RCC 7860 (cell line): ENCODE results near the gene SLC26A11.
"Not testable (repeated sequence)": the region's sequence is repeated elsewhere in the genome, so short reads cannot be mapped to it uniquely, and the experiment has no call there.

Experiments
- DNase-seq: peaks from one replicate; pipeline ENCODE4 v3.0.0-alpha.2; 2015; ENCODE audit warnings: low spot score
- FAIRE-seq: peaks from 2 replicates; lab custom pipeline; 2012; peaks lifted over from hg19 to GRCh38; lab: Jason Lieb, UNC

SLC26A11 gene

DNA sequence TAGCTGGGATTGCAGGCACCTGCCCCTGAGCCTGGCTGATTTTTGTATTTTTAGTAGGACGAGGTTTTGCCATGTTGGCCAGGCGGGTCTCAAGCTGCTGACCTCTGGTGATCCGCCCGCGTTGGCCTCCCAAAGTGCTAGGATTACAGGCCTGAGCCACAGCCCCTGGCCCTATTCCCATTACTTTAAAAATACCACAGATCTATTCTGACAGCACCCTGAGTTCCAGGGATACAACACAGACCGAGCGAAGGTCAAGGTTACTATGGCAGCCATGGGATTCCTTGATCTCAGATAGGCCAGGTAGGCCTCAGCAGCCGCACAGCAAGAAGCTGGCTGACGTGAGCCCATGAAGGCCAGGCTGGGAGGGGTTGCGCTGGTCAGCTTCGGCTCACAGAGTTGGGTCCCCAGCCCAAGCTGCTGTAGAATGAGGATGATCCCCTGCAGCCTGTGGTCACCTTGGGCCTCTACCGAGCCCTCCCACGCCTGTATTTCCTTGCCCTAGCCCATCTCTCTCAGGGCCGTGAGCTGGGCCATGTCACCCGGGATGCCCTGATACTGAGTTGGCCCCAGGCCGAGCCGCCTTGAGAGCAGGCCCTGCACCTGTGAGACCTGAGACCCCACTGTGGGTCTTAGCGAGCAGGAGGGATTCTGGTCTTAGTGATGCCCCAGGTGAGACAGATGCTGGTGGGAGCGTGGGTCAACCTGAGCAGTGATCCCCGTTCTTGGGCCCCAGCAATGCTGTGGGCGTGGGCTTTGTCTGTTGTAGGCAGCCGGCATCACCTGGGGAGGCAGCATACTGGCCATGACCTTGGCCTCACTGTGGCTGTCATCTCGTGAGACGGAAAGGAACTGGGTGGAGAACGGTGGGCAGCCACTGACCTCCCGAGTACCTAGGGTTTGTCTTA lies 23.6 kb downstream of the SLC26A11 start:
- FAIRE-seq = no peak
- no peak for DNase-seq

DNA sequence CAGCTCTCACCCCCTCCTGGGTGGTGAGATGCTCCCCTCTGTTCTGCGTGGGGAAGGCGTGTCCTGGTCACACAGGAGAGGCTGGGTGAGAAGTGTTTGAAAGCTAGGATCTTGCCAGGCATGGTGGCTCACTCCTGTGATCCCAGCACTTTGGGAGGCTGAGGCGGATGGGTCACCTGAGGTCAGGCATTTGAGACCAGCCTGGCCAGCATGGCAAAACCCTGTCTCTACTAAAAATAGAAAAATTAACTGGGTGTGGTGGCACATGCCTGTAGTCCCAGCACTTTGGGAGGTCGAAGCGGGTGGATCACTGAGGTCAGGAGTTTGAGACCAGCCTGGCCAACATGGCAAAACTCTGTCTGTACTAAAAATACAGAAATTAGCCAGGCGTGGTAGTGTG lies 24.2 kb downstream of the SLC26A11 start:
- not testable (repeated sequence) for FAIRE-seq, DNase-seq

GRCh38 chr17:80244871-80245509 lies 24.8 kb downstream of the SLC26A11 start:
- no peak for FAIRE-seq
- DNase-seq = no peak

GRCh38 chr17:80245566-80246265 lies 25.5 kb downstream of the SLC26A11 start:
- FAIRE-seq (no peak), DNase-seq (no peak)

DNA sequence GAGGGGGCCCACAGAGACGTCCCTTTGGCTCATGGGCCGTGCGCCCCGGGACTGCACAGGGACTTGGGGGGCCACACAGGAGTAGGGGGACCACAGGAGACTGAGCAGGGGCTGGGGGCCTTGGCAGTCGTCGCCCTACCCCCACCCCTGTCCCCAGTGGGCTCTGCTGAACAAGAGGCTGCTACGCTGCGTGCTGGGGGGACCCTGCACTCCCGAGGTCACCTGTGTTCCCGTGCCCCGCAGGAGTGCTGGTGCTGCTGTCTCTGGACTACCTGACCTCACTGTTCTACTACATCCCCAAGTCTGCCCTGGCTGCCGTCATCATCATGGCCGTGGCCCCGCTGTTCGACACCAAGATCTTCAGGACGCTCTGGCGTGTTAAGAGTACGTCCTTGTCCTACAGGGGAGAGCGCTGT lies 26.0 kb downstream of the SLC26A11 start:
- DNase-seq = no peak
- no peak for FAIRE-seq

GRCh38 chr17:80246726-80247125 lies 26.5 kb downstream of the SLC26A11 start:
- FAIRE-seq = no peak
- no peak for DNase-seq

DNA sequence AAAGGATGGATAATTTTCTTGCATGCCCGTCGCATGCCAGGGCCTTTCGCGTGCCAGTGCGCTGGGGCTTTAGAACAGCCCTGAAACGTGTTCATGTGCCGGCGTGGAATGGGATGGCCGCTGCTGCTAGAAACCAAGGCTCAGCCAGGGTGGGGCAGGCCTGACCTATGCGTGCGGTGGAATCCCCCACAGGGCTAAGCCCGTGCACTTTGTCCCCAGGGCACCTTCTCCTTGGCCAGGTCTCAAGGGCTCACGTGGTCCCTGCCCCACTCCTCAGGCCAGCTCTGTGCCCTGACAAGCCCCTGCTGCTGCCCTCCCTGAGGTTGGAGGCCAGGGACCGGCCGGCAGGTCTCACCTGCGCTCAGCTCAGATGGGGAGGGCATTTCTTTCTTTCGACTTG lies 27.3 kb downstream of the SLC26A11 start:
- DNase-seq (no peak), FAIRE-seq (no peak)

- no peak for DNase-seq
- FAIRE-seq = no peak
These were observed 28.0 kb downstream of the SLC26A11 start for GRCh38 chr17:80248001-80248893.

DNA sequence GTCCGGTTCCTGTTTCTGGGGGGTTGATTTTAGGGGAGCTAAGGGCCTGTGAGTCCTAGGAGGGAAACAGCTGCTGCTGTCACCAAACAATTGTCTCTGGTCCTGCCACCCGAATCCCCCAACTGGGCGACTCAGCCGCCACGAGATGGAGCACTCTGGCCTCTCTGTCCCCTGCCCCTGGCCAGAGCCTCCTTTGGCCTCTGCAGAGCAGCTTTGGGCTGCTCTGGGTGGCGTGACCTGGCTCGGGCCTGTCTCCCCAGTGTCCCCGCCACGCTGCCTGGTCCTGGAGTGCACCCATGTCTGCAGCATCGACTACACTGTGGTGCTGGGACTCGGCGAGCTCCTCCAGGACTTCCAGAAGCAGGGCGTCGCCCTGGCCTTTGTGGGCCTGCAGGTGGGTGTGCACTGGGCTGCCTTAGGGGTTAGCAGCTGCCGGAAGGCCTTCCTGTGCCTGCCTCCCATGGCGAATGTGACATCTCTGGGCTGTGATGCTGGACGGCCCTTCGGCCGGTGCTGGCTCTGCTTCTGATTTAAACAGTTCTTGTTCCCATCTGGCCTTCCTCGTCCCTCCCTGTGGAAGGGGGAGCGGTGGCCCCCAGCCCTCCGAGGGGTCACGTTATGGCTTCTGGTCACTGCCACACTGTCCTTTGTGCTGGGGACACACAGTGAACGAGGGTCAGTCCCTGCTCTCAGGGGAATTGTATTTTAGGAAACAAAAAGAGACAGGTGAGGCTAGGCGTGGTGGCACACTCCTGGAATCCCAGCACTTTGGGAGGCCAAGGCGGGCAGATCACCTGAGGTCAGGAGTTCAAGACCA lies 28.9 kb downstream of the SLC26A11 start:
- FAIRE-seq (no peak), DNase-seq (no peak)

DNA sequence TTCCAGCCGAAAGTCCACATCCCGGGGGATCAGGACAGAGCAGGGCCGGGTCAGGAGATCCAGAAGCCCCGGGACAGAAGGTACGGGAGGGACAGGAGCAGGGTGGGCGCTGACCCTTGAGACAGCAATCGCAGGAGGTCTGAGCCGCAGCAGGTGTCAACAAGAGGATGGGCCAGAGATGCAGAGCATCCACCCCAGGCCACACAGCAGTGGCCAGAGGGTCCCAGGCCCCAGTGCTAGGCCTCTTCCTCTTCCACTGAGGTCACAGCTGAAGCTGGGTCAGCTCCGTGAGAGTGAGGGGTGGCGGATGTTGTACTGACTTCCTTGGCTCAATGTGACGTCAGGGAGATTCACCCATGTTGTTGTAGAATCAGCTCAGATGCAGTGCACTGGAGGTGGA lies 31.7 kb downstream of the SLC26A11 start:
- no peak for FAIRE-seq

GRCh38 chr17:80252871-80253270 lies 32.6 kb downstream of the SLC26A11 start:
- DNase-seq (no peak), FAIRE-seq (no peak)

More for the DNA sequence above, 31.7 kb downstream of the SLC26A11 start:
- DNase-seq = no peak

- no peak for FAIRE-seq
- no peak for DNase-seq
These were observed 33.6 kb downstream of the SLC26A11 start for GRCh38 chr17:80253631-80254395.

- FAIRE-seq (peak; percentile 98), DNase-seq (peak; percentile 99)
These were observed 34.4 kb downstream of the SLC26A11 start for GRCh38 chr17:80254396-80255251.

GRCh38 chr17:80256034-80256350 lies 35.8 kb downstream of the SLC26A11 start:
- DNase-seq (no peak), FAIRE-seq (no peak)

DNA sequence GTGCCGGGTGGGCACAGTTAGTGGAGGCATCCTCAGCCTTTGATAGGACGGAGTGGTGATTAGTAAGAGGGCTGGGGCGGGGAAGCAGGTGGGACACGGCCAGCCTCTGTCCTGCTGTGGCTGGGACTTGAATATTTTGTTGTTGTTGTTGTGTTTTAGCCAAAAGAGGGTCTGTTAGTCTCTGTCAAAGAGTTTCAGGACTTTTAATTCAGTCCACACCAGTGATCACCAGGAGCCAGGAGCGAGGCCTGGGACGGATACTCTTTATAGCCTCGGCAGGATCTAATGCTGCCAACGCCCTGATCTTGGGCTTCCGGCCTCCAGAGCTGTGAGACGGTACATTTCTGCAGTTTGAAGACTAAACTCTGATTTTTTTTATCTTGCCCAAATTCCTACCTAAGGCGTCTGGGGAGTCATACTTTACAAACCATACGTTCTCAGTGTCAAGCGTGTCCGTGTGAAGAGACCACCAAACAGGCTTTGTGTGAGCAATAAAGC lies 37.5 kb downstream of the SLC26A11 start:
- DNase-seq (no peak), FAIRE-seq (no peak)

DNA sequence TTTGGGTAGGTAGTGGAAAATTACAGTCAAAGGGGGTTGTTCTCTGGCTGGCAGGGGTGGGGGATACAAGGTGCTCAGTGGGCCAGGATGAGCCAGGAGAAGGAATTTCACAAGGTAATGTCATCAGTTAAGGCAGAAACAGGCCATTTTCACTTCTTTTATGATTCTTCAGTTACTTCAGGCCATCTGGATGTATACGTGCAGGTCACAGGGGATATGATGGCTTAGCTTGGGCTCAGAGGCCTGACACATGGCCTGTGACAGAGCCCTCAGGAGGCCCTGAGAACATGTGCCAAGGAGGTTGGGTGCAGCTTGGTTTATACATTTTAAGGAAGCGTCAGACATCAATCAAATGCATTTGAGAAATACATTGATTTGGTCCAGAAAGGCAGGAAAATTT lies 38.1 kb downstream of the SLC26A11 start:
- FAIRE-seq, DNase-seq: not testable (repeated sequence)

DNA sequence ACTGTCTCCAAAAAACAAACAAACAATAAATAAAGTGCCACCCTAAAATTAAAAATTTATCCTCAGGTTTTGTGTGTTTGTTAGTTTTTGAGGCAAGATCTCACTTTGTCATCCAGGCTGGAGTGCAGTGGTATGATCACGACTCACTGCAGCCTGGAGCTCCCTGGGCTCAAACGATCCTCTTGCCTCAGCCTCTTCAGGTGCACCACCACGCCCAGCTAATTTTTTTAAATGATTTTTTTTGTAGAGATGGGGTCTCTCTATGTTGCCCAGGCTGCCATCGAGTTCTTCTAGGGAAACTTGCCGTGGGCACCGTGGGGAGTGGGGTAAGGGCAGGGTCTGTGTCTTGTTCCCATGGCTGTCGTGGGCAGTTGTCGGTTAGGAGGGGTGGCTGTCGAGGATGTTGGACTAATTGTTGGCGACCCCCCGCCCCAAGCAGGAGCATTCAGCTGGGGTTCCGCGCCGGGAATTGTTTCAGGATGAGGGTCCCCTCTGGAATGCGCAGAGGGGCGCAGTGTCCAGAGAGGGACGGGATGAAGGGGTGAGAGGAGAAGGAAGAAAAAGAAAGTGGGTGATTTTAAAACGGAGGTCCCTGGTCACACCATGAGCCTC lies 39.3 kb downstream of the SLC26A11 start:
- FAIRE-seq (no peak), DNase-seq (no peak)
